ENCODE results near the gene CSNK1A1L. TPM values are rescaled to one million over a fixed set of nuclear protein-coding genes. Genes with fewer than 3 reads are reported as not detected.

CSNK1A1L gene
- total RNA-seq = not detected

DNA sequence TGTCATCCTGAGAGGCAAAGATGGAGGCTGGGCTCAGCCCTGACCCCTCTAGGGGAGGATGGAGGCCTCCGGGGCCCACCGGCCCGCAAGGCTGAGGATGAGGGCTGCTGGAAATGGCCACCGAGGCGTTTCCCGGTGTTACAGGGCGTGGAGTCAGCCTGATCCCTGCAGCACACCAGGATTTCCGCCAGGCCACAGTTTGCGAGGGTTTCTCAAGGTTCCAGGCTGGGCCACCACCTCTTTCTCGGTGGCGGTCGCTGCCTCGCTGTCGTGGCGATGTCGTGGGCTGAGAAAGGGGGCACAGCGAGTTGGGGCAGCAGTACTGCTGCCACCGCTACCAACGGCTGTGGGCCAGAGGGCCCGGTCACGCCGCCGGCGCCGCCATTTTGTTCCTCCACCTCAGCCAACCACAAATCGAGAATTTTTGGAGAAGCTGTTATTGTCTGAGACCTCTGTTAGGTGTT is at the start of gene CSNK1A1L:
TSS of gene CSNK1A1L (minus strand) at position 414 of the 464 bp plus-strand sequence. CDS start at position 6, 408 bp downstream.
- intact Hi-C loops (cut with micrococcal nuclease) = loop anchor here (10.0 kb wide), 1 partner anchor 1480 kb away; no protein-coding TSS in a partner anchor
- peaks cover 10% of the 10 kb centered on the region for H3K27me3 Mint-ChIP-seq (ENCODE audit: low read depth)
- DNase-seq = no peak
- H3K36me3 Mint-ChIP-seq (ENCODE audit: low read depth) = no peaks in the 10 kb centered on the region
- H3K9me3 Mint-ChIP-seq = no peaks in the 10 kb centered on the region
- CTCF ChIA-PET = interaction anchor here (0.5 kb wide), 1 partner anchor 1287 kb away, joined by 4 read pairs; no protein-coding TSS in a partner anchor
- no peaks in the 10 kb centered on the region for H3K4me1 Mint-ChIP-seq (ENCODE audit: low read depth)
- no peak within 1 kb of the TSS for H3K27ac Mint-ChIP-seq
- H3K4me3 Mint-ChIP-seq = no peak within 1 kb of the TSS

DNA sequence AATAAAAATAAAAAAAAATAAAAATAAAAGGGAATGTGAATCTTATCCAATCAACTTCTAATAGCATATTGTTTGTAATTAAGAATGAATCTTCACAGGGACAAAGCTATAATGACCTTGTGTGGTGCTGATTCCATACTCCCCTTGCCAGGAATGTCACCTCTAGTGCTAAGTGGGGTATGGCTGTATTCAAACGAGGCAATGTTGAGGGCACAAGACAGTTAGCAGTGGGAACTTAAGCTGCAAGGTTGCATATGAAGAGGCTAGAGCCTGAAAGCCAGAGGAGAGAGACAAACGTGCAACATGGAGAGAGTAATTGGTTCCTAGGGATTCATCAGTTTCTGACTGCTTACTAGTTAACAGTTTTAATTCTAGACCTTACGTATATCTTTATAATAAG is 43.9 kb upstream of the CSNK1A1L start:
- peaks cover 4% of the 10 kb centered on the region for H3K9me3 Mint-ChIP-seq
- no peaks in the 10 kb centered on the region for H3K27me3 Mint-ChIP-seq (ENCODE audit: low read depth)
- no peaks in the 10 kb centered on the region for H3K4me1 Mint-ChIP-seq (ENCODE audit: low read depth)
- H3K4me3 Mint-ChIP-seq = no peak overlapping the region
- no peaks in the 10 kb centered on the region for H3K36me3 Mint-ChIP-seq (ENCODE audit: low read depth)
- H3K27ac Mint-ChIP-seq = no peak overlapping the region
- CTCF ChIA-PET = no interaction called here
- intact Hi-C loops (cut with micrococcal nuclease) = no loop called here
- DNase-seq = no peak

DNA sequence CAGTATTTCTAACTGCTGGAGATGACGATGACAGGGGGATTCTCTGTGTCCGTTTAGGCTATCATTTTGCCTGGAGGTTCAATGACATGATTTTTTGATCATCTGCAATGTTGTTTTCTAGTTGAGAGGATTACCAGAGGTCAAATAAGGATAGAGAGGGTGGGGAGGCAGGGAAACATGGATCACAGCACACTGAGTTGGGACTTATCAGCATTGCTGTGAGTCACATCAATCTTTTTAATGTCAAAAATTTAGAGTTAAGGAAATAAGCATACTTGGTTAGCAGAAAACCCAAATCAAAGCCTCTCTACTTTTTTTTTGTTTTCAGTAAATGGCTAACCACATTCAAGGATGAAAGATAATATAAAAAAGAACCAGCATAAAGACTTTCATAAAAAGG is 43.0 kb upstream of the CSNK1A1L start:
- CTCF ChIA-PET = no interaction called here
- H3K4me3 Mint-ChIP-seq = no peak overlapping the region
- H3K36me3 Mint-ChIP-seq (ENCODE audit: low read depth) = no peaks in the 10 kb centered on the region
- intact Hi-C loops (cut with micrococcal nuclease) = no loop called here
- H3K27ac Mint-ChIP-seq = no peak overlapping the region
- DNase-seq = no peak
- H3K27me3 Mint-ChIP-seq (ENCODE audit: low read depth) = no peaks in the 10 kb centered on the region
- H3K4me1 Mint-ChIP-seq (ENCODE audit: low read depth) = no peaks in the 10 kb centered on the region
- peaks cover 2% of the 10 kb centered on the region for H3K9me3 Mint-ChIP-seq

DNA sequence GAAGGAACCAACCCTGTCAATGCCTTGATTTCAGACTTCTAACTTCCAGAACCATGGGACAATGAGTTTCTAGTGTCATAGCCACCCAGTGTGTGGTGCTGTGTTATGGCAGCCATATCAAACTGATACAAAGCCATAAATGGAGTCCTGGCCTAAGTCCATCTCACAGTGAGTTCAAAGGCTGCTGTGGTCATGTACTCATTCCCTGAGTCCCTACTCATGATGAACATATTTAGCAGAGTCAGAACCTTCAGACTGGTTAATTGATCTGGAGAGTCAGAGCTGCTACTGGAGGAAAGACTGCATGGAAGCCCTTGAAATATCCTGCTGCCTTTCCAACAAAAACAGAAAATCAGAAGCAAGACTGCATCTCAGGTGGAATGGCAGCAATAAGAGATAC is 39.2 kb upstream of the CSNK1A1L start:
- no peak for DNase-seq
- Mint-ChIP-seq H3K4me3 (no peak overlapping the region), H3K36me3 (ENCODE audit: low read depth) (no peaks in the 10 kb centered on the region), H3K4me1 (ENCODE audit: low read depth) (no peaks in the 10 kb centered on the region), H3K27me3 (ENCODE audit: low read depth) (peaks cover 4% of the 10 kb centered on the region), H3K27ac (no peak overlapping the region), H3K9me3 (no peaks in the 10 kb centered on the region)
- intact Hi-C loops (cut with micrococcal nuclease) = no loop called here
- CTCF ChIA-PET = no interaction called here

DNA sequence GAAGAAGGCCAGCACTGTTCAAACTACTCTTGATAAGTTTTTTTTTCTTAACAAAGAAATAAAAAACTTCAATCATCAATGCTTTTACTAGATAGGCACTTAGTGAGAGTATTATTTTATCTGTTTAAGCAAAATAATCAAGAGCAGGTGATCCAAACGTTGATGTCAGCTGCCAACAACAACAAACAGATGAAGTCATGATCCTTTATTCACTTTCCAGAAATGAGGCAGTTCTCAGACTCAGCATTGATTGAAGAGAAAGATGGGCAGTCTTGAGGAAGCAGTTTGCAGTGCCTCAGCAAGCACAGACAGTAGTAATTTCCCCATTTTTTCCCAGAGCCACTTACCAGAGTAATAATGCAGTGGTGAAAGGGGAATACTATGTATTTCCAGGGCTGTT is 38.4 kb upstream of the CSNK1A1L start:
- Mint-ChIP-seq H3K9me3 (no peaks in the 10 kb centered on the region), H3K4me1 (ENCODE audit: low read depth) (no peaks in the 10 kb centered on the region), H3K27ac (no peak overlapping the region), H3K4me3 (no peak overlapping the region), H3K27me3 (ENCODE audit: low read depth) (peaks cover 4% of the 10 kb centered on the region), H3K36me3 (ENCODE audit: low read depth) (no peaks in the 10 kb centered on the region)
- CTCF ChIA-PET = no interaction called here
- DNase-seq = no peak
- intact Hi-C loops (cut with micrococcal nuclease) = no loop called here

DNA sequence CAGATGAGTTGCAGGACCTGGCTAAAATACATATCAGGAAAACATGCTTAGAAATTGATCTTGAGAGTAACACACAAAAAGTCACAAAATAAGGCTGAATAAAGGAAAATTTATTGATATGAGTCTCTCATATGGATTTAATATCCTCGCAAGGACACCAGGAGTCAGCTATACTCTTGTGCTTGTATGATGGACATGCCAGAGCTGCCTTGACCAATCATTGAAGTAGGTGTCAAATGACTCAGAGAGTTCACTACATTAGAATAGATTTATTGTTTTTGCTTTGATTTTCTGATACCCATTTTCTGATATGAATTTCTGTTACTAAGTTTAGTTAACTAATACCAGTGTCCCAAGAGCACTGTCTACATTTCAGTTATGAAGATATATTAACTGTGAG is 37.4 kb upstream of the CSNK1A1L start:
- H3K36me3 Mint-ChIP-seq (ENCODE audit: low read depth) = no peaks in the 10 kb centered on the region

DNA sequence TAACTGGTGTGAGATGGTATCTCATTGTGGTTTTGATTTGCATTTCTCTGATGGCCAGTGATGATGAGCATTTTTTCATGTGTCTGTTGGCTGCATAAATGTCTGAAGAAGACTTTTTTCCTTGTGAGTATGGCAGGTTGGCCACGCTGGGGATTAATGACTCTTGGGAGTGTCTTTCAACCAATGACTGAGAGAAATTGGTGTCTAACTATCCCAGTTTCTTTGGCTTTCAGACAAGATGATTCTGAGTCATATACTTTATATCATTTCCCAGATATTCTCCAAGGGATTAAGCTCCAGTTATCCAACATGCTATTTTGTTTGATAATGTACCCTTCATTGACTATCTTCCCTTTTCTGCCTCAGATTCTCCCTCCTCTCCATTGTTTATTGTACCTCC is 35.5 kb upstream of the CSNK1A1L start:
- peaks cover 4% of the 10 kb centered on the region for H3K27me3 Mint-ChIP-seq (ENCODE audit: low read depth)
- H3K4me1 Mint-ChIP-seq (ENCODE audit: low read depth) = no peaks in the 10 kb centered on the region
- H3K9me3 Mint-ChIP-seq = no peaks in the 10 kb centered on the region
- H3K36me3 Mint-ChIP-seq (ENCODE audit: low read depth) = no peaks in the 10 kb centered on the region
- DNase-seq = no peak
- intact Hi-C loops (cut with micrococcal nuclease) = no loop called here
- no peak overlapping the region for H3K4me3 Mint-ChIP-seq
- no peak overlapping the region for H3K27ac Mint-ChIP-seq
- CTCF ChIA-PET = no interaction called here

More for the DNA sequence above, 37.4 kb upstream of the CSNK1A1L start:
- Mint-ChIP-seq H3K27ac (no peak overlapping the region), H3K9me3 (no peaks in the 10 kb centered on the region), H3K4me1 (ENCODE audit: low read depth) (no peaks in the 10 kb centered on the region), H3K27me3 (ENCODE audit: low read depth) (peaks cover 4% of the 10 kb centered on the region), H3K4me3 (no peak overlapping the region)
- CTCF ChIA-PET = no interaction called here
- no peak for DNase-seq
- intact Hi-C loops (cut with micrococcal nuclease) = no loop called here

DNA sequence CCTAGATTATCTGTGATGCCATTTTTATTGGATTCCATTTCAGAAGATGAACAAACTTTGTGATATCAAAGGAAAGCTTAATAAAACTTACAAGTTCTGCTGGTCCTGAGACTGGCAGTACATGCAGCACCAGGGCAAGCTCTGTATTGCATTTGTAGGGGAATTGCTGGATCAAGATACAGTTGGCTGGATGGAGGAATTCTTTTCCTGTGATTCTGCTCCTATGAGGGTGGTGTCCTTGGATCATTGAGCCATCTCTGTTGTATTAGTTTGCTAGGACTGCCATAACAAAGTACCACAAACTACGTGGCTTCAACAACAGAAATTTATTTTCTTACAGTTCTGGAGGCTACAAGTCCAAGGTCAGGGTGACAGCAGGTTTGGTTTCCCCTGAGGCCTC is 33.9 kb upstream of the CSNK1A1L start:
- H3K4me1 Mint-ChIP-seq (ENCODE audit: low read depth) = no peaks in the 10 kb centered on the region
- intact Hi-C loops (cut with micrococcal nuclease) = no loop called here
- no peaks in the 10 kb centered on the region for H3K9me3 Mint-ChIP-seq
- no peak overlapping the region for H3K4me3 Mint-ChIP-seq
- CTCF ChIA-PET = no interaction called here
- no peaks in the 10 kb centered on the region for H3K36me3 Mint-ChIP-seq (ENCODE audit: low read depth)
- no peak overlapping the region for H3K27ac Mint-ChIP-seq
- peaks cover 4% of the 10 kb centered on the region for H3K27me3 Mint-ChIP-seq (ENCODE audit: low read depth)
- DNase-seq = no peak

DNA sequence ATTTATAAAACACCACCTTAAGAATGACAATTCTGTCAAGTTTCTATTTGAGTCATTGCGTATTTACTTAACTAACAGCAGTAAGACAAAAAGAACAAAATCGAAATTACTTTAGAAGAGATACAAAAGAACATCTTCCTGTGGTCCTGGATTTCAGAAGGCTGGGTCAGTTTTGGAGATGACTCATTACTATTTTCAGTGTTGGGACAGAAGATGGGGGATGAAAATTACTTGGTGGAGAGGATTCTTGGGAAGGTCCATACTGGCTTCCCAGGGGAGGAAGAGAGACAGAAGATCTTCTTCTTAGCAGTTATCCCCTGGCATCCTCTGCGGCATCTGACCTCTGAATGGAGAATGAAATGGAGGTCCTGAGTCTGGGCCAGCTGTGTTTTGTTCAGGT is 33.5 kb upstream of the CSNK1A1L start:
- DNase-seq = no peak
- H3K9me3 Mint-ChIP-seq = no peaks in the 10 kb centered on the region
- H3K27me3 Mint-ChIP-seq (ENCODE audit: low read depth) = peaks cover 4% of the 10 kb centered on the region
- no peak overlapping the region for H3K27ac Mint-ChIP-seq
- no peaks in the 10 kb centered on the region for H3K4me1 Mint-ChIP-seq (ENCODE audit: low read depth)
- H3K4me3 Mint-ChIP-seq = no peak overlapping the region
- H3K36me3 Mint-ChIP-seq (ENCODE audit: low read depth) = no peaks in the 10 kb centered on the region
- intact Hi-C loops (cut with micrococcal nuclease) = no loop called here
- CTCF ChIA-PET = no interaction called here

DNA sequence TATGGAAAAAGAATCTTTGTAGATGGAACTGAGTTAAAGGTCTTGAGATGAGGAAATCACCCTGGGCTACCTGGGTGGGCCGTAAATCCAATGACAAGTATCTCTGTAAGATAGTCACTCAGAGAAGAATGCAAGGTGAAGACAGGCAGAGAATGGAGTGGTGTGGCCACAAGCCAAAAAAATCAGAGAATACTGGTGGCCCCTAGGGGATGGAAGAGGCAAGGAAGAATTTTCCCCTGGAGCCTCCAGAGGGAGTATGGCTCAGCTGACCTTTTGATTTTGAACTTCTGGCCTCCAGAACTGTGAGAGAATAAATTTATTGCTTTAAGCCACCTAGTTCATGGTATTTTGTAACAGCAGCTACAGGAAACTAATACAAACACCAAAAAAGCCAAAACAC is 32.7 kb upstream of the CSNK1A1L start:
- no peak for DNase-seq
- intact Hi-C loops (cut with micrococcal nuclease) = no loop called here
- Mint-ChIP-seq H3K4me1 (ENCODE audit: low read depth) (no peaks in the 10 kb centered on the region), H3K27ac (no peak overlapping the region), H3K4me3 (no peak overlapping the region), H3K36me3 (ENCODE audit: low read depth) (no peaks in the 10 kb centered on the region), H3K9me3 (no peaks in the 10 kb centered on the region), H3K27me3 (ENCODE audit: low read depth) (peaks cover 4% of the 10 kb centered on the region)
- CTCF ChIA-PET = no interaction called here

DNA sequence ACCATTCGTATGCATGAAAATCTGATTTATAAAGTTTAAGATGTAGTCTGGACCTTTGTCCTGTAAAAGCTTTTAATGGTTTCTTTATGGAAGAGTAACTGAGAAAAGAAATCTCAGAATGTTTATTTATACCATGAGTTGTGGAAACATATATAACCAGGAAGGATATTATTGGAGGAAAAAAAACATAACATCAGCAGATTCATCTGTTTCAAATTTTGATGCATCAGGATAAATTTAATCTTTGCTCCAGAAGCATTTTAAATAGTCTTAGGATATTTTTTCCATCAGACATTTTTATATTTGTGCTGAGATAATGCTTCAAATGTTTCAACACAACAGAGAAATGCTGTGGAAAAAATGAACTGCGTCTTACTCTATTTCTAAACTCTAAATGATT is 31.2 kb upstream of the CSNK1A1L start:
- H3K4me3 Mint-ChIP-seq = no peak overlapping the region
- intact Hi-C loops (cut with micrococcal nuclease) = no loop called here
- no peak overlapping the region for H3K27ac Mint-ChIP-seq
- no peak for DNase-seq
- CTCF ChIA-PET = interaction anchor here (0.6 kb wide), 1 partner anchor 1250 kb away, joined by 3 read pairs; no protein-coding TSS in a partner anchor
- H3K9me3 Mint-ChIP-seq = no peaks in the 10 kb centered on the region
- no peaks in the 10 kb centered on the region for H3K36me3 Mint-ChIP-seq (ENCODE audit: low read depth)
- no peaks in the 10 kb centered on the region for H3K4me1 Mint-ChIP-seq (ENCODE audit: low read depth)
- peaks cover 2% of the 10 kb centered on the region for H3K27me3 Mint-ChIP-seq (ENCODE audit: low read depth)

DNA sequence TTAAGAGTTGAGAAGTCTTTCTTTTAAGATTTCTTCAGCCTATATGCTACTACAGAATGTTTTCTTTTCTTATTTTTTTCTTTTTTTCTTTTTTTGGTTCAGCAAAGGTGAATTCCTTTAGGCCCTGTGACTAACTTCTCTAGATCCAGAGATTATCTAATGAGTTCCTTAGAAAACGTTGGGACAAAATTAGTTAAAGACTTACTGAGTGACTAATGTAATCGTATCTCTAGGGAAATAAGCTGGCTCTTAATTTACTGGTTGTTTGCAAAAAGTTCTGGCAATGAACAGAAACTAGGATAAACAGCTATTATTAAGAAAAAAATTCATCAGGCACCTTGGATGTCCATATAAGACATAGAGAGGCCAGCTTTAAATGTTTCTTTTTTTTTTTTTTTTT is 30.7 kb upstream of the CSNK1A1L start:
- no peak overlapping the region for H3K27ac Mint-ChIP-seq
- CTCF ChIA-PET = interaction anchor here (0.6 to 1.2 kb wide), 2 partner anchors 11 to 1250 kb away, joined by 3 to 4 read pairs; no protein-coding TSS in a partner anchor
- H3K36me3 Mint-ChIP-seq (ENCODE audit: low read depth) = no peaks in the 10 kb centered on the region
- H3K4me3 Mint-ChIP-seq = no peak overlapping the region
- intact Hi-C loops (cut with micrococcal nuclease) = no loop called here
- DNase-seq = no peak
- H3K27me3 Mint-ChIP-seq (ENCODE audit: low read depth) = peaks cover 2% of the 10 kb centered on the region
- no peaks in the 10 kb centered on the region for H3K9me3 Mint-ChIP-seq
- H3K4me1 Mint-ChIP-seq (ENCODE audit: low read depth) = no peaks in the 10 kb centered on the region

DNA sequence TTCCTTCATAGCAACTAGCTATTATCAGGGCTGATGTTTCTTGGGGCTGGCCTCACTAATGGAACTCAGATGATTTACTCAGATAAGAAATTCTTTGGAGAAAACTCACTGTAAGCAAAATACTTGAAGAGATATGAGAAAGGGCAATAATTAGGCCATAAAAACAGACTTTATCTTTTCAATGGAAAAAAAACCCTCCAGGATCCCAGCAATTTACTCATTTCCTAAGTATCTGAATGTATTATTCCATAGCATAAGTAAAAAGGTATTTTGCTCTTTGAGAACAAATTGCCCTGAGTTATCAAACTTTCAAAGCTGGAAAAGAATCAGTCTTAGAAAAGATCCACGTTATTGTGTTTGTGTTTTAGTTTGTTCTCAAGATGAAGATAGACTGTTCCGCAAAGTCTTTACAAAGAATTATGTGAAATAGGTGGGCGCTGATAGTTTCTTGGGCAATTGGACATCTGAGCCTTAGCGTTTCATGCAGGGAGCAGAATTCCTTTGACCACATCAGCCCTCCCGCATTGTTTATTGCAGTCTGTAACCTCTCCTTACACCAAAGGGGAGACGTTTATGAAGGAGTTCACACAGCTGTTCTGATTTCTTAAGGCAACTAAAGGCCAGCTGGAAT is 29.1 kb upstream of the CSNK1A1L start:
- Mint-ChIP-seq H3K4me1 (ENCODE audit: low read depth) (no peaks in the 10 kb centered on the region), H3K27me3 (ENCODE audit: low read depth) (no peaks in the 10 kb centered on the region), H3K4me3 (no peak overlapping the region), H3K27ac (no peak overlapping the region), H3K9me3 (no peaks in the 10 kb centered on the region), H3K36me3 (ENCODE audit: low read depth) (no peaks in the 10 kb centered on the region)
- DNase-seq = no peak
- CTCF ChIA-PET = no interaction called here
- intact Hi-C loops (cut with micrococcal nuclease) = no loop called here

Data from activated naive CD4-positive, alpha-beta T cell treated with anti-CD3 and anti-CD28 coated beads for 36 hours (primary cell).